CD4-positive, alpha-beta memory T cell (primary cell): ENCODE results near the gene NXF1. TPM values are rescaled to one million over a fixed set of nuclear protein-coding genes. Genes with fewer than 3 reads are reported as not detected.
A peak's percentile ranks its signal among the peaks of the same experiment; 100 is the strongest.
"Not testable (repeated sequence)": the region's sequence is repeated elsewhere in the genome, so short reads cannot be mapped to it uniquely, and the experiment has no call there.

Source experiments
- CTCF ChIA-PET: fragments of 350-600 bp; sonication (Branson Sonifier 250); formaldehyde crosslinking; loops from one replicate; lab custom pipeline; 2021; ENCODE audit warnings: inconsistent platforms; ENCODE audit not compliant: partially characterized antibody; lab: Charles Lee
- POLR2A ChIA-PET: fragments of 350-600 bp; sonication (Branson Sonifier 250); formaldehyde crosslinking; loops from one replicate; lab custom pipeline; 2021; ENCODE audit not compliant: partially characterized antibody; lab: Charles Lee
- DNase-seq, 5 donors: peaks; one replicate each; pipeline versions ENCODE4 v3.0.0 to v3.0.0-alpha.2; 2020 to 2022; ENCODE audit warnings: mixed read lengths in 1 of 5
- H3K27ac ChIP-seq: one replicate; pipeline ENCODE4 v1.7.0; 2013; ENCODE audit warnings: low read depth, low read length
- H3K27me3 ChIP-seq: 2 replicates; pipeline ENCODE4 v1.7.0; 2013; ENCODE audit warnings: mild to moderate bottlenecking, low read length, moderate library complexity; ENCODE audit not compliant: insufficient read depth
- H3K36me3 ChIP-seq: 2 replicates; pipeline ENCODE4 v1.7.0; 2013; ENCODE audit warnings: mild to moderate bottlenecking, low read length, moderate library complexity; ENCODE audit not compliant: insufficient read depth
- H3K4me1 ChIP-seq: 2 replicates; pipeline ENCODE4 v1.7.0; 2013; ENCODE audit warnings: mild to moderate bottlenecking, low read length, moderate library complexity; ENCODE audit not compliant: insufficient read depth
- H3K4me3 ChIP-seq, 2 donors: one replicate each; pipeline ENCODE4 v1.7.0; 2013; ENCODE audit warnings: low read length in 2 of 2, mild to moderate bottlenecking in 1 of 2
- H3K9me3 ChIP-seq, 2 donors: one replicate each; pipeline ENCODE4 v1.7.0; 2013; ENCODE audit warnings: low read length in 2 of 2, control low read depth in 1 of 2; ENCODE audit not compliant: control insufficient read depth in 1 of 2
- H3K27ac Mint-ChIP-seq, 7 donors: one replicate each; pipeline ENCODE4 v1.8.0; 2020 to 2021; ENCODE audit warnings: mixed read lengths in 7 of 7, mild to moderate bottlenecking in 6 of 7, inconsistent platforms in 3 of 7, moderate library complexity in 3 of 7
- H3K27me3 Mint-ChIP-seq, 2 donors: one replicate each; pipeline ENCODE4 v1.8.0; 2020 to 2021; ENCODE audit warnings: mixed read lengths in 2 of 2
- H3K36me3 Mint-ChIP-seq, 2 donors: one replicate each; pipeline ENCODE4 v1.8.0; 2020 to 2021; ENCODE audit warnings: mixed read lengths in 2 of 2, inconsistent platforms in 1 of 2, mild to moderate bottlenecking in 1 of 2
- H3K4me1 Mint-ChIP-seq, 4 donors: one replicate each; pipeline ENCODE4 v1.8.0; 2020 to 2021; ENCODE audit warnings: mixed read lengths in 4 of 4, mild to moderate bottlenecking in 1 of 4
- H3K4me3 Mint-ChIP-seq, 8 donors: one replicate each; pipeline ENCODE4 v1.8.0; 2020 to 2021; ENCODE audit warnings: mixed read lengths in 8 of 8, mild to moderate bottlenecking in 7 of 8, moderate library complexity in 6 of 8, inconsistent platforms in 3 of 8
- H3K9me3 Mint-ChIP-seq, 8 donors: one replicate each; pipeline ENCODE4 v1.8.0; 2020 to 2021; ENCODE audit warnings: mixed read lengths in 8 of 8, mild to moderate bottlenecking in 5 of 8, inconsistent platforms in 3 of 8, moderate library complexity in 1 of 8
- intact Hi-C: fragments of 100-400 bp; cut with micrococcal nuclease; formaldehyde crosslinking; loops from one replicate; pipeline ENCODE4 v1.15.1; 2023
- polyA plus RNA-seq, 2 donors: library from polyadenylated mRNA; unstranded; fragments of 300-500 nt; fragmentation: Illumina TruSeq; gene quantifications; one replicate each; pipeline ENCODE4 v1.2.3, GENCODE V29; 2021
- total RNA-seq, 2 experiments: library from RNA; stranded (reverse); gene quantifications; one replicate each; pipeline ENCODE4 v1.2.3, GENCODE V29; 2021

NXF1 gene
- total and polyA plus RNA-seq, 4 experiments from 2014 or later: 75.2 to 196 (median 139) TPM

GRCh38 chr11:62770778-62771143 lies 34.5 kb downstream of the NXF1 start:
- peaks cover 14 to 32% (median 22%) of the 10 kb centered on the region in 4 donors for H3K4me1 Mint-ChIP-seq
- intact Hi-C loops: loop anchor here (1.0 kb wide), 4 partner anchors 9 to 42 kb away; partner anchors contain the start of genes POLR2G, TTC9C and ZBTB3
- no peak for DNase-seq

GRCh38 chr11:62760867-62761227 lies 44.4 kb downstream of the NXF1 start:
- peaks cover 12 to 27% (median 17%) of the 10 kb centered on the region in 4 donors for H3K4me1 Mint-ChIP-seq
- peak overlapping the region in 1 of 2 donors; percentile 35 for H3K4me3 ChIP-seq
- CTCF ChIA-PET: interaction anchor here (0.6 to 5.7 kb wide), 10 partner anchors 9 to 169 kb away, joined by 3 to 32 read pairs (median 4); partner anchors contain the start of genes HNRNPUL2, TAF6L, TMEM179B and TTC9C

More at GRCh38 chr11:62770778-62771143, 34.5 kb downstream of the NXF1 start:
- peak overlapping the region; percentile 87 to 97 (median 92) for H3K4me3 Mint-ChIP-seq
- ChIA-PET CTCF (interaction anchor here (0.5 to 6.1 kb wide), 12 partner anchors 9 to 213 kb away, joined by 3 to 43 read pairs (median 4); partner anchors contain the start of genes BSCL2, GNG3, POLR2G and TUT1), POLR2A (interaction anchor here (0.6 to 5.5 kb wide), 24 partner anchors 10 to 227 kb away, joined by 3 to 74 read pairs (median 8); partner anchors contain the start of genes C11orf98, CSKMT, EEF1G and HNRNPUL2)
- H3K4me1 ChIP-seq: peaks cover 24% of the 10 kb centered on the region
- H3K27ac ChIP-seq: peak overlapping the region; percentile 82
- H3K36me3 Mint-ChIP-seq: peaks cover 12 to 30% of the 10 kb centered on the region in 2 donors
- no peaks in the 10 kb centered on the region for H3K9me3 Mint-ChIP-seq
- H3K27me3 ChIP-seq: no peaks in the 10 kb centered on the region
- H3K4me3 ChIP-seq: peak overlapping the region; percentile 67 to 83
- H3K9me3 ChIP-seq: no peaks in the 10 kb centered on the region
- peaks cover 15% of the 10 kb centered on the region for H3K36me3 ChIP-seq
- no peaks in the 10 kb centered on the region for H3K27me3 Mint-ChIP-seq
- H3K27ac Mint-ChIP-seq: peak overlapping the region; percentile 92 to 99 (median 97)

GRCh38 chr11:62757846-62758788 lies 47.1 kb downstream of the NXF1 start:
- no peak for DNase-seq
- Histone ChIP-seq H3K27ac (no peak overlapping the region), H3K9me3 (no peaks in the 10 kb centered on the region), H3K27me3 (no peaks in the 10 kb centered on the region), H3K36me3 (no peaks in the 10 kb centered on the region), H3K4me1 (peaks cover 26% of the 10 kb centered on the region), H3K4me3 (no peak overlapping the region)
- intact Hi-C loops: no loop called here
- CTCF ChIA-PET: interaction anchor here (0.6 to 5.7 kb wide), 4 partner anchors 11 to 103 kb away, joined by 3 to 32 read pairs (median 4); partner anchors contain the start of gene TMEM179B
- POLR2A ChIA-PET: interaction anchor here (0.6 to 10.0 kb wide), 8 partner anchors 29 to 1232 kb away, joined by 3 to 231 read pairs (median 4); partner anchors contain the start of genes HNRNPUL2, TMEM179B, TTC9C and WDR74
- Mint-ChIP-seq H3K27me3 (no peaks in the 10 kb centered on the region), H3K36me3 (peaks cover 6 to 15% of the 10 kb centered on the region in 2 donors), H3K9me3 (peaks cover 0 to 1% (median 0%) of the 10 kb centered on the region in 8 donors), H3K4me3 (no peak overlapping the region), H3K4me1 (peaks cover 16 to 33% (median 24%) of the 10 kb centered on the region in 4 donors), H3K27ac (no peak overlapping the region)

More at GRCh38 chr11:62760867-62761227, 44.4 kb downstream of the NXF1 start:
- not testable (repeated sequence) for H3K9me3 ChIP-seq, DNase-seq, H3K9me3 Mint-ChIP-seq, H3K27me3 ChIP-seq, H3K36me3 ChIP-seq, H3K27me3 Mint-ChIP-seq
- Mint-ChIP-seq H3K36me3 (peaks cover 6 to 16% of the 10 kb centered on the region in 2 donors), H3K27ac (peak overlapping the region in 6 of 7 donors; percentile 81 to 98 (median 98)), H3K4me3 (peak overlapping the region; percentile 21 to 99 (median 98))
- Histone ChIP-seq H3K4me1 (peaks cover 16% of the 10 kb centered on the region), H3K27ac (peak overlapping the region; percentile 81)
- POLR2A ChIA-PET: interaction anchor here (1.0 to 5.0 kb wide), 20 partner anchors 7 to 186 kb away, joined by 3 to 82 read pairs (median 10); partner anchors contain the start of genes B3GAT3, BSCL2, C11orf98 and CSKMT
- intact Hi-C loops: loop anchor here (1.0 kb wide), 4 partner anchors 8 to 34 kb away; partner anchors contain the start of genes HNRNPUL2, TAF6L and TMEM179B

GRCh38 chr11:62755086-62755615 lies 50.1 kb downstream of the NXF1 start:
- H3K27ac Mint-ChIP-seq: peak overlapping the region in 5 of 7 donors; percentile 59 to 100 (median 67)
- ChIA-PET CTCF (interaction anchor here (0.6 to 4.3 kb wide), 4 partner anchors 26 to 194 kb away, joined by 3 to 28 read pairs (median 4); partner anchors contain the start of genes HNRNPUL2, TMEM179B and TTC9C), POLR2A (interaction anchor here (1.9 to 10.0 kb wide), 12 partner anchors 8 to 163 kb away, joined by 8 to 231 read pairs (median 48); partner anchors contain the start of genes BSCL2, C11orf98, CSKMT and GANAB)
- Histone ChIP-seq H3K4me1 (peaks cover 37% of the 10 kb centered on the region), H3K27me3 (no peaks in the 10 kb centered on the region), H3K4me3 (no peak overlapping the region), H3K27ac (no peak overlapping the region), H3K9me3 (no peaks in the 10 kb centered on the region), H3K36me3 (peaks cover 11% of the 10 kb centered on the region)
- peaks cover 10 to 31% (median 21%) of the 10 kb centered on the region in 4 donors for H3K4me1 Mint-ChIP-seq
- intact Hi-C loops: no loop called here
- peak overlapping the region; percentile 36 to 97 (median 59) for H3K4me3 Mint-ChIP-seq
- H3K9me3 Mint-ChIP-seq: no peaks in the 10 kb centered on the region
- H3K36me3 Mint-ChIP-seq: peaks cover 6 to 13% of the 10 kb centered on the region in 2 donors
- no peaks in the 10 kb centered on the region for H3K27me3 Mint-ChIP-seq
- no peak for DNase-seq

- Histone ChIP-seq H3K4me1 (peaks cover 45% of the 10 kb centered on the region), H3K27me3 (no peaks in the 10 kb centered on the region), H3K36me3 (peaks cover 11% of the 10 kb centered on the region), H3K4me3 (peak within 1 kb of the TSS; percentile 68 to 98), H3K27ac (peak within 1 kb of the TSS; percentile 90), H3K9me3 (no peaks in the 10 kb centered on the region)
- peaks cover 9 to 17% of the 10 kb centered on the region in 2 donors for H3K36me3 Mint-ChIP-seq
- ChIA-PET POLR2A (interaction anchor here (0.7 to 10.0 kb wide), 45 partner anchors 9 to 329 kb away, joined by 3 to 231 read pairs (median 6); partner anchors contain the start of genes BSCL2, C11orf98, CSKMT and EEF1G), CTCF (interaction anchor here (0.8 to 4.3 kb wide), 19 partner anchors 10 to 162 kb away, joined by 3 to 28 read pairs (median 5); partner anchors contain the start of genes C11orf98, CSKMT, HNRNPUL2 and TAF6L)
- intact Hi-C loops: loop anchor here (1.0 kb wide), 8 partner anchors 7 to 102 kb away; partner anchors contain the start of genes NXF1, POLR2G, TAF6L and TMEM179B
- H3K4me3 Mint-ChIP-seq: peak within 1 kb of the TSS; percentile 96 to 99 (median 98)
- H3K4me1 Mint-ChIP-seq: peaks cover 15 to 41% (median 25%) of the 10 kb centered on the region in 4 donors
- no peaks in the 10 kb centered on the region for H3K27me3 Mint-ChIP-seq
- peak; percentile 99 for DNase-seq
- no peaks in the 10 kb centered on the region for H3K9me3 Mint-ChIP-seq
- H3K27ac Mint-ChIP-seq: peak within 1 kb of the TSS; percentile 94 to 100 (median 99)
These were observed 51.3 kb downstream of the NXF1 start, which contains the start of gene ZBTB3 for GRCh38 chr11:62753736-62754603. ZBTB3 (minus strand) TSS chr11:62754160; CDS start chr11:62753664, 496 bp downstream.
